Measurements from ENCODE around the gene PPP5C. TPM values are rescaled to one million over a fixed set of nuclear protein-coding genes. Genes with fewer than 3 reads are reported as not detected.

The PPP5C gene
- total RNA-seq, 1 experiment from 2014 or later, result 102 TPM

- H3K9ac ChIP-seq (ENCODE audit: low read length), result peak overlapping the region; percentile 80
- ChIA-PET RAD21 (ENCODE audit: low non-redundant PET in 1 of 2, low total read pairs in 2 of 2, uncharacterized antibody in 2 of 2, unreplicated experiment in 2 of 2) (no interaction called here), POLR2A (no interaction called here), CTCF (no interaction called here)
- peaks cover 6 to 12% of the 10 kb centered on the region in 2 experiments; a peak in 2 of 4 replicates for H3K9me3 ChIP-seq (ENCODE audit: control insufficient read depth in 1 of 2, insufficient read depth in 1 of 2, low read depth in 1 of 2, low read length in 2 of 2)
- H3K9me2 ChIP-seq (ENCODE audit: insufficient read depth), result no peaks in the 10 kb centered on the region
- TF ChIP-seq SIN3A (IDR thresholded peaks at IDR 0.05; ENCODE audit: low read depth) (no peak), EGR1 (IDR thresholded peaks at IDR 0.05; ENCODE audit: low read depth) (no peak), RAD21 (IDR thresholded peaks at IDR 0.05; ENCODE audit: low read depth) (no peak), POLR2A (IDR thresholded peaks at IDR 0.05; ENCODE audit: borderline replicate concordance, extremely low read depth, insufficient read depth, insufficient read length) (no peak), ATF3 (IDR thresholded peaks at IDR 0.05) (no peak), SRF (IDR thresholded peaks at IDR 0.05; ENCODE audit: low read depth) (no peak), CBX3 (IDR thresholded peaks at IDR 0.05; ENCODE audit: low read depth) (no peak), CTCF (IDR thresholded peaks at IDR 0.05 in 2 of 3, conservative IDR thresholded peaks at IDR 0.05 in 1 of 3; ENCODE audit: borderline replicate concordance in 1 of 3, insufficient read depth in 1 of 3, low read depth in 2 of 3, low read length in 2 of 3) (no peak), ELF1 (IDR thresholded peaks at IDR 0.05; ENCODE audit: borderline replicate concordance, low read depth) (no peak), ZBTB33 (IDR thresholded peaks at IDR 0.05; ENCODE audit: extremely low read depth, insufficient replicate concordance, low read length) (no peak)
- H3K79me2 ChIP-seq (ENCODE audit: insufficient read depth, low read length), result peaks cover 3% of the 10 kb centered on the region; the same call in 1 of the 2 replicates
- H3K27me3 ChIP-seq (ENCODE audit: insufficient read depth, low read length), result no peaks in the 10 kb centered on the region
- no peaks in the 10 kb centered on the region for H3K36me3 ChIP-seq (ENCODE audit: control insufficient read depth in 1 of 2, insufficient read depth in 2 of 2, low read length in 2 of 2)
- no peaks in the 10 kb centered on the region for H4K20me1 ChIP-seq (ENCODE audit: insufficient read depth)
- no TSS peak for BruUV-seq (replicated peaks)
- H3K27ac ChIP-seq (ENCODE audit: low read depth, low read length), result peak overlapping the region; percentile 92
- peak overlapping the region; percentile 82 for H3K4me2 ChIP-seq (ENCODE audit: low read length)
- peaks cover 29 to 36% of the 10 kb centered on the region in 2 experiments for H3K4me1 ChIP-seq (ENCODE audit: control insufficient read depth in 1 of 2, insufficient read depth in 2 of 2, low read length in 2 of 2)
- H2AFZ ChIP-seq (ENCODE audit: low read depth, low read length, poor library complexity, severe bottlenecking), result no peak overlapping the region
- peak; percentile 1; the same call in 1 of the 2 replicates for ATAC-seq
- intact Hi-C loops (cut with micrococcal nuclease), result no loop called here
- peak overlapping the region; percentile 53 to 63 for H3K4me3 ChIP-seq (replicated peaks in 1 of 2; ENCODE audit: low read depth in 1 of 2, low read length in 2 of 2)
- DNase-seq (ENCODE audit: low read depth, low spot score), result no peak
Observed at GRCh38 chr19:46303322-46303690, 43.6 kb upstream of the PPP5C start.

Measured in HCT116 (cell line).